Skeletal muscle tissue (tissue), 4 donors: ENCODE results near the gene NHERF2. TPM values are rescaled to one million over a fixed set of nuclear protein-coding genes. Genes with fewer than 3 reads are reported as not detected.

Experiments
- H3K27ac ChIP-seq: one replicate; pipeline ENCODE4 v1.7.0; 2013; ENCODE audit warnings: mild to moderate bottlenecking, low read depth, low read length, inconsistent platforms
- H3K27me3 ChIP-seq, 3 donors: one replicate each; pipeline ENCODE4 v1.7.0; 2013; ENCODE audit warnings: low read length in 3 of 3; ENCODE audit not compliant: control insufficient read depth in 3 of 3, insufficient read depth in 3 of 3
- H3K36me3 ChIP-seq, 3 donors: one replicate each; pipeline ENCODE4 v1.7.0; 2013; ENCODE audit warnings: low read length in 3 of 3; ENCODE audit not compliant: control insufficient read depth in 3 of 3, insufficient read depth in 3 of 3
- H3K4me1 ChIP-seq, 3 donors: one replicate each; pipeline ENCODE4 v1.7.0; 2013; ENCODE audit warnings: low read length in 3 of 3, mild to moderate bottlenecking in 3 of 3; ENCODE audit not compliant: control insufficient read depth in 3 of 3, insufficient read depth in 3 of 3
- H3K4me3 ChIP-seq, 3 donors: one replicate each; pipeline ENCODE4 v1.7.0; 2013; ENCODE audit warnings: low read length in 3 of 3
- H3K9ac ChIP-seq, 3 donors: one replicate each; pipeline ENCODE4 v1.7.0; 2013; ENCODE audit warnings: low read length in 3 of 3, mild to moderate bottlenecking in 3 of 3, moderate library complexity in 2 of 3, low read depth in 1 of 3
- H3K9me3 ChIP-seq, 3 donors: one replicate each; pipeline ENCODE4 v1.7.0; 2013; ENCODE audit warnings: low read length in 3 of 3; ENCODE audit not compliant: control insufficient read depth in 3 of 3
- total RNA-seq: library from RNA; depleted of rRNA; stranded (reverse); fragments of >200 nt; gene quantifications from one replicate; pipeline ENCODE4 v1.2.3, GENCODE V29; 2014
- donor health status: Osteomylitis.

NHERF2 gene
- total RNA-seq, 1 donor from 2014 or later = 15.1 TPM

DNA sequence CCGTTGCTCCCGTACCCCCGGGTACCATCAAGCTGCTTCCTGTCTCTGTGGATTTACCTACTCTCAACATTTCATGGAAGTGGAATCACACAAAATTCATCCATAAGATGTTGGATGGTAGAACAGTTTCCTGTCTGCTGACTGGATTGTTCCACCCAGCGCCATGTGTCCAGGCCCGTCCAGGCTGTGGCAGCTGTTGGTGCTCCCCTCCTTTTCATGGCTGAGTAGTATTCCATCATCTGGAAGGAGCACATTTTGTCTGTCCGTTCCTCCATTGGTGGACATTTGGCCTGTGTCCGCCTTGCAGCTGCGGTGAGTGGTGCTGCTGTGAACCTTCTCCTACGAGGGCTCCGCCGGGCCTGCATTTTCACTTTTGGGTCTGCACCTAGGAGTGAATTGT lies 39.4 kb downstream of the NHERF2 start:
- no peak overlapping the region for H3K27ac ChIP-seq
- no peaks in the 10 kb centered on the region for H3K9me3 ChIP-seq
- no peak overlapping the region for H3K4me3 ChIP-seq
- H3K9ac ChIP-seq = no peak overlapping the region
- no peaks in the 10 kb centered on the region for H3K27me3 ChIP-seq
- H3K4me1 ChIP-seq = no peaks in the 10 kb centered on the region
- H3K36me3 ChIP-seq = peaks cover 48 to 59% (median 49%) of the 10 kb centered on the region in 3 donors

DNA sequence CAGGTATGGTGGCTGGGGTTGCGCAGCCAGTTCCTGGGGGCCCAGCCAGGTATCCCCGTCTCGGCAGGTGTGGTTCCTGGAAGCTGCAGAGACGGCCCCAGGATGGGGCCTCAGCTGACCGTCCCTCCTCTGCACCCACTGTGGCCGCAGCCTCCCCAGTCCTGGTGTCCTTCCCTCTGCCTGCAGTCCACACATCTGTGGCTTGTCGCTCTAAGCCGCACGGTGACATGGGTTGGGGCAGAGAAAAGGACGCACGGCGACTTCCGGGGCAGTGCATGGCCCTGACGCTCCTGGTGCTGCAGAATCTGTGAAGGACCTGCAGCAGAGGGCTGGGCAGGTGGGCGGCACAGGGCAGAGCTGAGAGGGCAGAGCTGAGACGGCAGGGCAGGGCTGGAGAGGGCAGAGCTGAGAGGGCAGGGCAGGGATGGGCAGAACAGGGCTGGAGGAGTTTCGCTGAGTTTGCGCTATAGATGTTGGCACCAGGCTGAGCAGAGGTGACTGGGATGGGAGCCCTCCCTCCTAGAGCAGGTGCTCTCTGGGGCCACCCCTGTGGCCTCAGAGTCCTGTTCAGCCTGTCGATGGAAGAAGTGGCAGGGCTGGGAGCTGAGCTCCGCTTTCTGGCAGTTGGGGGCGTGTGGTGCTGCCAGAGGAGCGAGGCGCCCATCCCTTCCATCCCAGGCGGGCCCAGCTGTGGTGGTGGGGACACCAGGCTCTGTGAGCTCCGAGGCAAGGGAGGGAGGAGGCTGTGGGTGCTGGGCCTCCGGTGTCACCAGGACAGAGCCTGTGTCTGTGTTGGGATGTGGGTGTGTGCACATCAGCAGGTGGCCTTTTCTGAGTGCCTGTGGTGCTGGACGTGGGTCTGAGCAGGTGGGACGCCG lies 44.1 kb downstream of the NHERF2 start:
- no peak overlapping the region for H3K27ac ChIP-seq
- H3K9ac ChIP-seq = no peak overlapping the region
- H3K4me1 ChIP-seq = no peaks in the 10 kb centered on the region
- H3K4me3 ChIP-seq = no peak overlapping the region
- H3K9me3 ChIP-seq = no peaks in the 10 kb centered on the region
- peaks cover 62 to 65% (median 64%) of the 10 kb centered on the region in 3 donors for H3K36me3 ChIP-seq
- H3K27me3 ChIP-seq = no peaks in the 10 kb centered on the region

DNA sequence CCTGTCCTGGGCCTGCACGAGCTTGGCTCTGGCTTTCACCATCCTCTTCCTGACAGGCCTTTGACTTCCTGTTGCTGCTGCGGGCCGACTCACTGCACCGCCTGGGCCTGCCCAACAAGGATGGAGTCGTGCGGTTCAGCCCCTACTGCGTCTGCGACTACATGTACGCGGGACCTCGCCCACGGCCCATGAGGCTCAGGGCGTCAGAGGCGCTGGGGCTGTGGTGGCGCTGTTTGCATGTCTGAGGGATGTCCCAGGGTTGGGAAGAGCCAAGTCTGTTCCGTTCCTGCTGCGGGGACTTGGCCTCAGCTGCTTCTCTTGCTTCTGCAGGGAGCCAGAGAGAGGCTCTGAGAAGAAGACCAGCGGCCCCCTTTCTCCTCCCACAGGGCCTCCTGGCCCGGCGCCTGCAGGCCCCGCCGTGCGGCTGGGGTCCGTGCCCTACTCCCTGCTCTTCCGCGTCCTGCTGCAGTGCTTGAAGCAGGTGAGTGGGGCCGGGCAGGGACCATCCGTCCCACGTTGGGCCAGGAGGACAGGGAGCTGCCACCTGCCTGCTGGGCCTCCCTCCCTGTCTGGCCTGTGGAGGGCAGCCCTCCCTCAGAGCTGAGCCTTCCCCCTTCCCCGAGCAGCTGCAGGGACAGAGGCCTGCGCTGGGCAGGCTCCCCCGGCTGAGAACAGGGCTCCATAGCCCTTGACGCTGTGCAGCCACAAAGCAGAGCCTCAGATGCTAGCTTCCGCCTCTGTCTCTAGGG lies 44.9 kb downstream of the NHERF2 start:
- Histone ChIP-seq H3K36me3 (peaks cover 60 to 67% (median 64%) of the 10 kb centered on the region in 3 donors), H3K27me3 (no peaks in the 10 kb centered on the region), H3K9me3 (no peaks in the 10 kb centered on the region), H3K9ac (no peak overlapping the region), H3K27ac (no peak overlapping the region), H3K4me3 (no peak overlapping the region), H3K4me1 (no peaks in the 10 kb centered on the region)

DNA sequence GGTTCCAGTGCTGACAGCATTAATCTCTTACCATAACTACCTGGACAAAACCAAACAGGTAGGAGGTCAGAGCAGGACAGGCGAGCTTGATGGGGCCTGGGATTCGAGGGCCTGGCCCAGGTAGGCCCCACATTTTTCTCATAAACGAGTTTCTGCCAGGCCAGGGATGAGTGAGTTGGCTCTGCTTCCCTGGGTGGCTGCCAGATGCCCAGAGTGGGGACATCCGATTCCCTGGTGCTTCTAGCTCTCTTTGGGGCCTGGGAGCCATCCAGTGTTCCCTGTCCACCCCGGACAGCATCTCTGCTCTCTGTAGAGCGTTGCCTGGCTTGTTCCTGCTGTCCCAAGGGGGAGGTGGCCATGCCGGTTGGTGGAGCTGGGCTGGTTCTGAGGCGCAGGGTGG lies 46.2 kb downstream of the NHERF2 start:
- H3K36me3 ChIP-seq = peaks cover 60 to 68% (median 61%) of the 10 kb centered on the region in 3 donors

DNA sequence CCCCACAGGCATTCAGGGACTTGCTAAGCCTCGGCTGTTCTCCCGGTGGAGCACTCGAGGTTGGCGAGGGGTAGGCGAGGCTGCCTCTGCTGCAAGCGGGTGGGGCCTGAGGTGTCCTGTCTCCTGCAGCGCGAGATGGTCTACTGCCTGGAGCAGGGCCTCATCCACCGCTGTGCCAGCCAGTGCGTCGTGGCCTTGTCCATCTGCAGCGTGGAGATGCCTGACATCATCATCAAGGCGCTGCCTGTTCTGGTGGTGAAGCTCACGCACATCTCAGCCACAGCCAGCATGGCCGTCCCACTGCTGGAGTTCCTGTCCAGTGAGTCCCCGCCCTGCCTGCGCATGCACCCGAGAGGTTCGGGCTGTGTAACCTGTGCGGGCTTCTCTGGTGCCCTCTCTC lies 47.4 kb downstream of the NHERF2 start:
- Histone ChIP-seq H3K27ac (no peak overlapping the region), H3K27me3 (no peaks in the 10 kb centered on the region), H3K9ac (no peak overlapping the region), H3K36me3 (peaks cover 67 to 70% (median 68%) of the 10 kb centered on the region in 3 donors), H3K4me3 (no peak overlapping the region), H3K9me3 (no peaks in the 10 kb centered on the region), H3K4me1 (no peaks in the 10 kb centered on the region)

More for the DNA sequence above, 46.2 kb downstream of the NHERF2 start:
- Histone ChIP-seq H3K9ac (no peak overlapping the region), H3K27me3 (no peaks in the 10 kb centered on the region), H3K27ac (no peak overlapping the region), H3K4me1 (no peaks in the 10 kb centered on the region), H3K9me3 (no peaks in the 10 kb centered on the region), H3K4me3 (no peak overlapping the region)

DNA sequence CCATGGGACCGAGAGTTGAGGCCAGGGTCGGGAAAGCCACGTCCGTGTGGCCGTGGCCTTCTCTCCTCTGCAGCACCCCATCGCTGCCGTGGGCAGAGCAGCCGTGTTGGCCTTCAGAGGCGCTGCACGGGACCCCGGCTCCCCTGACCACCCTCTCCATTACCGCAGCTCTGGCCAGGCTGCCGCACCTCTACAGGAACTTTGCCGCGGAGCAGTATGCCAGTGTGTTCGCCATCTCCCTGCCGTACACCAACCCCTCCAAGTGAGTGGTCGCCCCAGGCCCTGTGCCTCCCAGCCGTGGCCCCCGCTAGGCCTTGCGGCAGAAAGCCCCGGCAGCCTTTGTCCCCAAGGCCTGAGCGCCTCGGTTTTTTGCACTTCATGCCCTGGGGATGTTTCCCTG lies 48.9 kb downstream of the NHERF2 start:
- H3K4me3 ChIP-seq = no peak overlapping the region
- no peaks in the 10 kb centered on the region for H3K4me1 ChIP-seq
- H3K9ac ChIP-seq = no peak overlapping the region
- H3K36me3 ChIP-seq = peaks cover 66 to 70% (median 68%) of the 10 kb centered on the region in 3 donors
- H3K27ac ChIP-seq = no peak overlapping the region
- no peaks in the 10 kb centered on the region for H3K9me3 ChIP-seq
- H3K27me3 ChIP-seq = no peaks in the 10 kb centered on the region

DNA sequence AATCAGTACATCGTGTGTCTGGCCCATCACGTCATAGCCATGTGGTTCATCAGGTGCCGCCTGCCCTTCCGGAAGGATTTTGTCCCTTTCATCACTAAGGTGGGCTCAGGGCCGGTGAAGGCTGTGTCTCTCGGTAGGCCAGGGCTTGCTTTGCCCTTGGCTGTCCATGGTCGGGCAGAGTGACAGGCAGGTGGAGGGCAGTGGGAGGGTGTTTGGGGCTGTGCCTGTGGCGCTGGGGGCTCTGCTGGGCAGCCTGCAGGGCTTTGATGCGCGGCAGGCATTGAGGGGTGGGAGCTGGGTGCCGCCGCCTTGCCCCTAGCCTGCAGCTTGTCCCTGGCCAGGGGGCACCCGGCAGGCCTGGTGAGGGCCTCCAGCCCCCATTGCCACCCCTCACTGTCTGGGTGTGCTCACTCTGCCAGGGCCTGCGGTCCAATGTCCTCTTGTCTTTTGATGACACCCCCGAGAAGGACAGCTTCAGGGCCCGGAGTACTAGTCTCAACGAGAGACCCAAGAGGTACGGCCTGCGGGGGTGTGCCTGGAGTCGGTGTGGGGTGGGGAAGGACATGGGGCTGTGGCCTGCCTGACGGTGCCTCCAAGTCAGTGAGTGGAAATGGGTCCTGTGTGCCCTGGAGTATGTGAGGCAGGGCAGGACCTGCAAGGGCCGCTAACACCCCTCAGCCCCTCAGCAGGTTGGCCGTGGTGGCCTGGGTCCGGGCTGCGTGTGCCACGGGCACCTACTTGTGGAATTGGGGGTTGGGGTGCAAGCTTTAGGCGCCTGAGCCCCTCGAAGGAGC lies 49.6 kb downstream of the NHERF2 start:
- H3K4me3 ChIP-seq = no peak overlapping the region
- no peak overlapping the region for H3K27ac ChIP-seq
- H3K4me1 ChIP-seq = no peaks in the 10 kb centered on the region
- H3K9me3 ChIP-seq = no peaks in the 10 kb centered on the region
- no peaks in the 10 kb centered on the region for H3K27me3 ChIP-seq
- no peak overlapping the region for H3K9ac ChIP-seq
- peaks cover 66 to 68% (median 67%) of the 10 kb centered on the region in 3 donors for H3K36me3 ChIP-seq

DNA sequence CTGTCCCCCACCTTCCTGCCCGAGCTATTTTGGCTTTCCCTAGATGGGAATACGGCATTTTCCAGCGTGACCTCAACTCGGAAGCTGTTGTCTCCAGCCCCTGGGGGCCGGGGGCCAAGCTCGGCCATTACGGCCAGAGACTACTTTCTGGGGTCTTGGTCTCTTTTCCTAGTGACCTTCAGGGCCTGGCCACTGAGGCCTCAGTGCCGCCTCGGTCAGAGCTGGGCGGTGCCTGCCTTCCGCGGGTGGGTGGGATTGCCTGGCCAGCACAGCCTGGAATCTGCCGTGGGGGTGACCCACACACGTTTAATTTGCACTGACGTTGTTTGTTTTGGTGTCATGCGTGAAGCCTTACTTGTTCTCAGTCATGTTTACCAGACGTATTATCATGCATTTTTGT lies 50.3 kb downstream of the NHERF2 start:
- H3K4me1 ChIP-seq = no peaks in the 10 kb centered on the region
- H3K27ac ChIP-seq = no peak overlapping the region
- peaks cover 65 to 70% (median 66%) of the 10 kb centered on the region in 3 donors for H3K36me3 ChIP-seq
- no peak overlapping the region for H3K9ac ChIP-seq
- H3K9me3 ChIP-seq = no peaks in the 10 kb centered on the region
- no peaks in the 10 kb centered on the region for H3K27me3 ChIP-seq
- no peak overlapping the region for H3K4me3 ChIP-seq

DNA sequence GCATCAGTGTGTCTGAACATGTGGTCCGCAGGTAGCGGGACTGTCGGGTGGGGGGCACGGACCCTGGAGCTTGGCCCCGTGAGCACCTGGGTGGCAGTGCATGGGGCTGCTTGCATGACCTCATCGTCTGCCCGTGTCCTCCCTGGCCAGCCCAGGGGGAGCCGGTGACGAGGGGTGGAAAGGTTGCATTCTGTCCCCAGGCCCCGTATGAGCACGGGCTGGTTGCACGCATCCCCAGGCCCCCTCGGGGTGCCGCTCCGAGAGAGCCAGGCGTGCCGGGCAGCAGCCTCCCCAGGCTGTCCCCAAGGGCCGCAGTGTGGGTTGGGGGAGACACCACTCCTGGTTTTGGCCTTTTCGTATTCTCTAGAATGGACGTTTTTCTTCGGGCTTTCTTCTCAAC lies 51.0 kb downstream of the NHERF2 start:
- no peak overlapping the region for H3K4me3 ChIP-seq

More for the DNA sequence above, 51.0 kb downstream of the NHERF2 start:
- Histone ChIP-seq H3K9ac (no peak overlapping the region), H3K36me3 (peaks cover 63 to 69% (median 64%) of the 10 kb centered on the region in 3 donors), H3K27ac (no peak overlapping the region), H3K4me1 (no peaks in the 10 kb centered on the region), H3K27me3 (no peaks in the 10 kb centered on the region), H3K9me3 (no peaks in the 10 kb centered on the region)
